ENCODE data around the gene SCD.

The SCD gene

GRCh38 chr10:100401631-100402328 lies 54.7 kb downstream of the SCD start:
- no peak for DNase-seq

- no peak for DNase-seq
Observed at GRCh38 chr10:100403734-100404133, 56.7 kb downstream of the SCD start.

- DNase-seq: no peak
Observed at GRCh38 chr10:100413173-100413572, 66.1 kb downstream of the SCD start.
